Vagina (tissue), 2 donors: ENCODE measurements around the gene SRSF2.

ENCODE experiments used
- POLR2A ChIP-seq, 2 donors: fragments of 450-650 bp; IDR thresholded peaks; one replicate each; pipeline ENCODE4 v1.6.1; 2017; ENCODE audit warnings: antibody characterized with exemption in 2 of 2, mild to moderate bottlenecking in 2 of 2, moderate library complexity in 2 of 2
- POLR2AphosphoS5 ChIP-seq, 2 donors: sonication (generic); formaldehyde crosslinking; IDR thresholded peaks; one replicate each; pipeline ENCODE4 v1.9.0; 2017; ENCODE audit warnings: antibody characterized with exemption in 2 of 2, mild to moderate bottlenecking in 2 of 2, low read depth in 1 of 2; ENCODE audit not compliant: insufficient read depth in 1 of 2
- TF ChIP-seq, protein P1 (sequence below), 3 experiments: fragments of 450-650 bp in 2 of 3; fragments of 200-600 bp in 1 of 3; sonication (generic) in 1 of 3; IDR thresholded peaks; one replicate each; pipeline ENCODE4 v1.5.1; 2017 to 2019; ENCODE audit warnings: antibody characterized with exemption in 3 of 3, mild to moderate bottlenecking in 2 of 3, moderate library complexity in 2 of 3

- TF ChIP-seq POLR2A (IDR thresholded peaks at IDR 0.05) (no peak), POLR2AphosphoS5 (IDR thresholded peaks at IDR 0.05; ENCODE audit: insufficient read depth in 1 of 2, low read depth in 1 of 2) (no peak)
- TF ChIP-seq, protein P1, sequence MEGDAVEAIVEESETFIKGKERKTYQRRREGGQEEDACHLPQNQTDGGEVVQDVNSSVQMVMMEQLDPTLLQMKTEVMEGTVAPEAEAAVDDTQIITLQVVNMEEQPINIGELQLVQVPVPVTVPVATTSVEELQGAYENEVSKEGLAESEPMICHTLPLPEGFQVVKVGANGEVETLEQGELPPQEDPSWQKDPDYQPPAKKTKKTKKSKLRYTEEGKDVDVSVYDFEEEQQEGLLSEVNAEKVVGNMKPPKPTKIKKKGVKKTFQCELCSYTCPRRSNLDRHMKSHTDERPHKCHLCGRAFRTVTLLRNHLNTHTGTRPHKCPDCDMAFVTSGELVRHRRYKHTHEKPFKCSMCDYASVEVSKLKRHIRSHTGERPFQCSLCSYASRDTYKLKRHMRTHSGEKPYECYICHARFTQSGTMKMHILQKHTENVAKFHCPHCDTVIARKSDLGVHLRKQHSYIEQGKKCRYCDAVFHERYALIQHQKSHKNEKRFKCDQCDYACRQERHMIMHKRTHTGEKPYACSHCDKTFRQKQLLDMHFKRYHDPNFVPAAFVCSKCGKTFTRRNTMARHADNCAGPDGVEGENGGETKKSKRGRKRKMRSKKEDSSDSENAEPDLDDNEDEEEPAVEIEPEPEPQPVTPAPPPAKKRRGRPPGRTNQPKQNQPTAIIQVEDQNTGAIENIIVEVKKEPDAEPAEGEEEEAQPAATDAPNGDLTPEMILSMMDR (IDR thresholded peaks at IDR 0.05), result no peak
Observed at GRCh38 chr17:76715496-76715830, 21.7 kb downstream of the SRSF2 start.
